CD1c-positive myeloid dendritic cell (primary cell): ENCODE measurements around the gene CTU1.
"Not testable (repeated sequence)": the region's sequence is repeated elsewhere in the genome, so short reads cannot be mapped to it uniquely, and the experiment has no call there.

Experiments used
- DNase-seq: peaks from one replicate; pipeline ENCODE4 v3.0.0-alpha.2; 2016; ENCODE audit errors: extremely low spot score

Gene CTU1

GRCh38 chr19:51108066-51108804 lies at the start of gene CTU1:
TSS of gene CTU1 (minus strand) at chr19:51108409. CDS start at chr19:51104569, 3,840 bp downstream.
- DNase-seq = peak; percentile 100

- no peak for DNase-seq
Measured at GRCh38 chr19:51157265-51157664, 49.1 kb upstream of the CTU1 start.

- DNase-seq = no peak
Measured at GRCh38 chr19:51156710-51157109, 48.5 kb upstream of the CTU1 start.

- DNase-seq = no peak
Measured at GRCh38 chr19:51150627-51151026, 42.4 kb upstream of the CTU1 start.

GRCh38 chr19:51148580-51148979 lies 40.4 kb upstream of the CTU1 start:
- DNase-seq = peak; percentile 59

- DNase-seq = no peak
Measured at GRCh38 chr19:51147663-51148062, 39.5 kb upstream of the CTU1 start.

GRCh38 chr19:51146751-51147150 lies 38.5 kb upstream of the CTU1 start:
- no peak for DNase-seq

- no peak for DNase-seq
Measured at GRCh38 chr19:51145916-51146493, 37.8 kb upstream of the CTU1 start.

GRCh38 chr19:51144482-51145045 lies 36.4 kb upstream of the CTU1 start:
- no peak for DNase-seq

GRCh38 chr19:51143486-51143885 lies 35.3 kb upstream of the CTU1 start:
- DNase-seq = no peak

- DNase-seq = not testable (repeated sequence)
Measured at GRCh38 chr19:51142809-51143475, 34.7 kb upstream of the CTU1 start.

- DNase-seq = peak; percentile 59
Measured at GRCh38 chr19:51142119-51142518, 33.9 kb upstream of the CTU1 start, which contains the start of gene SIGLEC7. TSS of gene SIGLEC7 (plus strand) at chr19:51142301. CDS start at chr19:51142370, 69 bp downstream.

GRCh38 chr19:51141181-51141580 lies 33.0 kb upstream of the CTU1 start:
- no peak for DNase-seq

- DNase-seq = no peak
Measured at GRCh38 chr19:51140441-51140840, 32.2 kb upstream of the CTU1 start.

GRCh38 chr19:51139299-51140014 lies 31.2 kb upstream of the CTU1 start:
- DNase-seq = peak; percentile 88

GRCh38 chr19:51138549-51138979 lies 30.4 kb upstream of the CTU1 start:
- peak; percentile 89 for DNase-seq

- DNase-seq = no peak
Measured at GRCh38 chr19:51137792-51138425, 29.7 kb upstream of the CTU1 start.

- DNase-seq = peak; percentile 95
Measured at GRCh38 chr19:51136851-51137551, 28.8 kb upstream of the CTU1 start.

- peak; percentile 59 for DNase-seq
Measured at GRCh38 chr19:51135986-51136762, 28.0 kb upstream of the CTU1 start.

GRCh38 chr19:51135004-51135403 lies 26.8 kb upstream of the CTU1 start:
- peak; percentile 60 for DNase-seq
